Measurements from ENCODE around the gene DCC. TPM values are rescaled to one million over a fixed set of nuclear protein-coding genes. Genes with fewer than 3 reads are reported as not detected.

Gene DCC
- total and polyA plus RNA-seq, 9 of the 15 experiments (the other 6 are each of a cell fraction or from before 2014, with no cell fraction given), result not detected

GRCh38 chr18:52426041-52426440, 86.0 kb downstream of the DCC start:
- no peaks in the 10 kb centered on the region for H3K9me1 ChIP-seq (ENCODE audit: control insufficient read depth, insufficient read depth, low read length)
- BruUV-seq (replicated peaks), result no TSS peak
- H3K27ac ChIP-seq (ENCODE audit: extremely low read depth, low read depth, low read length), result no peak overlapping the region
- no peak overlapping the region for H3K4me3 ChIP-seq
- intact Hi-C loops (cut with micrococcal nuclease), result no loop called here
- ATAC-seq (no peak), DNase-seq (ENCODE audit: extremely low read depth in 1 of 4, low spot score in 3 of 4) (no peak), FAIRE-seq (no peak)
- no peak overlapping the region for H3K4me2 ChIP-seq (ENCODE audit: insufficient read depth, low read length)
- in situ Hi-C loops (cut with MboI), result no loop called here
- no peaks in the 10 kb centered on the region for H4K20me1 ChIP-seq (replicated peaks; ENCODE audit: control insufficient read depth, insufficient read depth, low read length)
- ChIA-PET POLR2A (no interaction called here), CTCF (ENCODE audit: low intra/inter-chr PET ratio) (no interaction called here)
- no peaks in the 10 kb centered on the region for H3K79me2 ChIP-seq (ENCODE audit: control insufficient read depth, insufficient read depth, low read length)
- TF ChIP-seq, protein P1, sequence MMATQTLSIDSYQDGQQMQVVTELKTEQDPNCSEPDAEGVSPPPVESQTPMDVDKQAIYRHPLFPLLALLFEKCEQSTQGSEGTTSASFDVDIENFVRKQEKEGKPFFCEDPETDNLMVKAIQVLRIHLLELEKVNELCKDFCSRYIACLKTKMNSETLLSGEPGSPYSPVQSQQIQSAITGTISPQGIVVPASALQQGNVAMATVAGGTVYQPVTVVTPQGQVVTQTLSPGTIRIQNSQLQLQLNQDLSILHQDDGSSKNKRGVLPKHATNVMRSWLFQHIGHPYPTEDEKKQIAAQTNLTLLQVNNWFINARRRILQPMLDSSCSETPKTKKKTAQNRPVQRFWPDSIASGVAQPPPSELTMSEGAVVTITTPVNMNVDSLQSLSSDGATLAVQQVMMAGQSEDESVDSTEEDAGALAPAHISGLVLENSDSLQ (IDR thresholded peaks at IDR 0.05), result no peak
- no peak for TF ChIP-seq CBFA2T2 (conservative IDR thresholded peaks at IDR 0.05)
- TF ChIP-seq ZNF280A (IDR thresholded peaks at IDR 0.05; ENCODE audit: low read depth, partially characterized antibody), result no peak
- H2AFZ ChIP-seq (ENCODE audit: low read depth, low read length), result no peak overlapping the region
- no peaks in the 10 kb centered on the region for H3K4me1 ChIP-seq (replicated peaks in 1 of 2; ENCODE audit: control insufficient read depth in 2 of 2, insufficient read depth in 2 of 2, low read length in 2 of 2)
- no peaks in the 10 kb centered on the region for H3K36me3 ChIP-seq (ENCODE audit: control insufficient read depth, insufficient read depth, low read length)
- H3K9ac ChIP-seq (ENCODE audit: insufficient read depth in 1 of 2, low read depth in 2 of 2, low read length in 2 of 2), result no peak overlapping the region
- H3K27me3 ChIP-seq (ENCODE audit: control insufficient read depth in 2 of 2, insufficient read depth in 2 of 2, low read length in 2 of 2), result no peaks in the 10 kb centered on the region
- WGBS (ENCODE audit: insufficient coverage, low coverage, missing lambda C conversion rate), result 0% methylated on average over 4 of the region's 4 CpGs
- no peaks in the 10 kb centered on the region for H3K9me3 ChIP-seq (replicated peaks; ENCODE audit: control insufficient read depth, insufficient read depth, low read depth, low read length)

DNA sequence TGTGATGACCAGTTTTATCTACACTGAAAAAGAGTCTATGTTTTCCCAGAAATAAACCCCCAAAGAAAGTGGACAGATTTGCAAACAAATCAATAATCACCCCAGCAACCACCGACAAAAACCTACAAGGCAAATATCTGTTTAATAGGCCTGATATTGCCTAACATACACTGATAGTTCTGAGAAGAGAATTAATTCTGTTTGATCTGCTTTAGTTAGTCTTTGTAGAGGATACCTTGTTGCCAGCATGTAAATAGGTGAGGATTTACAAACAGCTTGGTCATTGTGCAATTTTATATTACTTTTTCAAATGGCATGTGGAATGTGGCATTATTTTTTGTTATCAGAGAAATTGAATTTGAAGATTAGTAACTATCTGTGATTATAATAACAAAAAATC, 86.5 kb downstream of the DCC start:
- DNase-seq (ENCODE audit: extremely low read depth in 1 of 4, low spot score in 3 of 4) (no peak), ATAC-seq (no peak), FAIRE-seq (no peak)
- 0% methylated on average over 1 of the region's 1 CpG for WGBS (ENCODE audit: insufficient coverage, low coverage, missing lambda C conversion rate)
- Histone ChIP-seq H3K4me1 (replicated peaks in 1 of 2; ENCODE audit: control insufficient read depth in 2 of 2, insufficient read depth in 2 of 2, low read length in 2 of 2) (no peaks in the 10 kb centered on the region), H4K20me1 (replicated peaks; ENCODE audit: control insufficient read depth, insufficient read depth, low read length) (no peaks in the 10 kb centered on the region), H3K27me3 (ENCODE audit: control insufficient read depth in 2 of 2, insufficient read depth in 2 of 2, low read length in 2 of 2) (no peaks in the 10 kb centered on the region), H3K4me2 (ENCODE audit: insufficient read depth, low read length) (no peak overlapping the region), H3K9me1 (ENCODE audit: control insufficient read depth, insufficient read depth, low read length) (no peaks in the 10 kb centered on the region), H3K27ac (ENCODE audit: extremely low read depth, low read depth, low read length) (no peak overlapping the region), H3K9ac (ENCODE audit: insufficient read depth in 1 of 2, low read depth in 2 of 2, low read length in 2 of 2) (no peak overlapping the region), H3K79me2 (ENCODE audit: control insufficient read depth, insufficient read depth, low read length) (no peaks in the 10 kb centered on the region), H3K4me3 (no peak overlapping the region), H3K36me3 (ENCODE audit: control insufficient read depth, insufficient read depth, low read length) (no peaks in the 10 kb centered on the region), H2AFZ (ENCODE audit: low read depth, low read length) (no peak overlapping the region), H3K9me3 (replicated peaks; ENCODE audit: control insufficient read depth, insufficient read depth, low read depth, low read length) (no peaks in the 10 kb centered on the region)
- in situ Hi-C loops (cut with MboI), result no loop called here
- no peak for TF ChIP-seq ZNF551 (CRISPR knock-in tag; IDR thresholded peaks at IDR 0.05)
- TF ChIP-seq MED1 (CRISPR knock-in tag; IDR thresholded peaks at IDR 0.05; ENCODE audit: borderline replicate concordance), result no peak
- no peak for TF ChIP-seq TGIF2 (CRISPR knock-in tag; IDR thresholded peaks at IDR 0.05)
- TF ChIP-seq HCFC1 (IDR thresholded peaks at IDR 0.05; ENCODE audit: low read depth, low read length), result no peak
- TF ChIP-seq KAT8 (IDR thresholded peaks at IDR 0.05; ENCODE audit: low read depth), result no peak
- TF ChIP-seq, protein P2, sequence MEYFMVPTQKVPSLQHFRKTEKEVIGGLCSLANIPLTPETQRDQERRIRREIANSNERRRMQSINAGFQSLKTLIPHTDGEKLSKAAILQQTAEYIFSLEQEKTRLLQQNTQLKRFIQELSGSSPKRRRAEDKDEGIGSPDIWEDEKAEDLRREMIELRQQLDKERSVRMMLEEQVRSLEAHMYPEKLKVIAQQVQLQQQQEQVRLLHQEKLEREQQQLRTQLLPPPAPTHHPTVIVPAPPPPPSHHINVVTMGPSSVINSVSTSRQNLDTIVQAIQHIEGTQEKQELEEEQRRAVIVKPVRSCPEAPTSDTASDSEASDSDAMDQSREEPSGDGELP (CRISPR knock-in tag; IDR thresholded peaks at IDR 0.05; ENCODE audit: borderline replicate concordance), result no peak
- TF ChIP-seq MYBL2 (IDR thresholded peaks at IDR 0.05; ENCODE audit: low read depth), result no peak
- TF ChIP-seq MYBL2 (CRISPR knock-in tag; IDR thresholded peaks at IDR 0.05; ENCODE audit: borderline replicate concordance), result no peak
- TF ChIP-seq CCAR2 (IDR thresholded peaks at IDR 0.05; ENCODE audit: low read depth, low read length), result no peak
- TF ChIP-seq CAMTA2 (CRISPR knock-in tag; conservative IDR thresholded peaks at IDR 0.05), result no peak
- BruUV-seq (replicated peaks), result no TSS peak
- ChIA-PET CTCF (ENCODE audit: low intra/inter-chr PET ratio) (no interaction called here), POLR2A (no interaction called here)
- intact Hi-C loops (cut with micrococcal nuclease), result no loop called here

Measured in K562 (cell line).